Retinal pigment epithelial cell (primary cell): ENCODE measurements around the gene SGMS1.
"Not testable (repeated sequence)": the region's sequence is repeated elsewhere in the genome, so short reads cannot be mapped to it uniquely, and the experiment has no call there.

Experiments
- DNase-seq: peaks from one replicate; pipeline ENCODE4 v3.0.0-alpha.2; 2010; ENCODE audit warnings: low read depth
- H3K4me3 ChIP-seq: 2 replicates; pipeline ENCODE4 v1.5.1; 2011; ENCODE audit warnings: mild to moderate bottlenecking, low read length, control low read depth, moderate library complexity
- CTCF ChIP-seq: conservative IDR thresholded peaks from 2 replicates; pipeline ENCODE4 v1.5.1; 2011; ENCODE audit warnings: low read depth, low read length, control low read depth, inconsistent platforms

The SGMS1 gene

DNA sequence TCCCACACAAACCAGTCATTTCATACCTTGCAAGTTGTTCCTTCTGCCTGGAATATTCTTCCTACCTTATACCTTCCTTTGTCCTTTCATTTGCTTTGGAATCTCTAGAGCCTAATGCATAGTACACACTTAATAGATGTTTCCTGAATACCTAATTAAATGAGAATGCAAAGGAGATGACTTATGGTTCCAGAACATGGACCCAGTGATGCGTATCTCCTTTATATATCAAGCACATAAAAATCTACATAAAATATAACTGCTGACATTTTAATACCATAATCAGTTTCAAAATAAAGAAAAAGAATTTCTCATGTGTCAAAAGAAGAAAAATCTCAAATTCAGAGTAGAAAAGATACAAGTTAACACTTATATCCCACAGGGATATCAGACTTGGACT lies 261.8 kb downstream of the SGMS1 start:
- no peak for TF ChIP-seq CTCF
- no peak for DNase-seq
- H3K4me3 ChIP-seq: no peak overlapping the region

DNA sequence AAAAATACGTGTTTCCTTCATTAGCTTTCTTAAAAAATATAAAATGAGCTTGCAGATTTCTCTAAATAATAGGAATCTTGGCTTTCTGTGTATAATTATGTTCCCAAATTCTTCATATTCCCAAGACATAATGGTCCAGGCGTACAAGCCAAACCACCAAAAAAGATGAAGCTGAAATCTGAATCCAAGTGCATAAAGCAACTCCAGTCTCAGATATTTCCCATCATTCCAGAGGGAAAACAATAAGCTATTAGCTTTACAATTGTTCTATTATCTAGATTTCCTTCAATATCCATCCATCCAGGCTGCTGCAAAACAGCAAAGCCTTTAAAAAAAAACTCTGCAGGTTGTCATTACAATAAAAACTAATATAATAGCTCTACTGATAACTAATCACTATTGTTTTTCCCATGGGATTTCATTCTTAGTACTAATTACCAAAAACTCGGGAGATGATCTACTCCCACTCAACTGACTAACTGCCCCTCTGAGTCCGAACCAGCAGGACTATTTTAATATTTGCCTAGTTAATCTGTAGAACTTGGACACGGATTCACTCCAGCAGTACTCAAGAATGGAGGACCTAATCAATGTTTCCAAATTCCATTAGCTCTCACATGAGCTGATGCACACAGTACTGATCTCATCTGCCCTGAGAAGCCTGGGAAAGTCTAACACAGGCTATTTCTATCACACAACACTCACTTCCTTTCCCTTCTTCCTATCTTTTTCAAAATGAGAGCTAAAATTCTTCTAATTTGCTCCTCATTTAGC lies 263.5 kb downstream of the SGMS1 start:
- no peak for TF ChIP-seq CTCF
- DNase-seq: no peak
- H3K4me3 ChIP-seq: no peak overlapping the region

- DNase-seq: no peak
- TF ChIP-seq CTCF: no peak
- no peak overlapping the region for H3K4me3 ChIP-seq
Observed at GRCh38 chr10:50358925-50359687, 264.6 kb downstream of the SGMS1 start.

DNA sequence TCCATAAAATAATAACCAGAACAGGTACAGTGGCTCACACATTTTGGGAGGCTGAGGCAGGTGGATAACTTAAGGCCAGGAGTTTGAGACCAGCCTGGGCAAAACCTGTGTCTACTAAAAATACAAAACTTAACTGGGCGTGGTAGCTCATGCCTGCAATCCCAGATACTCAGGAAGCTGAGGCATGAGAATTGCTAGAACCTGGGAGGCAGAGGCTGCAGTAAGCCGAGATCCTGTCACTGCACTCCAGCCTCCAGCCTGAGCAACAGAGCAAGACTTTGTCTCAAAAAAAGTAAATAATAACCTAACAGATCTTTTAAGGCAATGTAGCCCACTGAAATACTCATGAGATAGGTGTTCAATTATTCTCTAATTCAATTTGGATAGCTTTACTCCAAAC lies 265.3 kb downstream of the SGMS1 start:
- H3K4me3 ChIP-seq: no peak overlapping the region
- DNase-seq: no peak
- TF ChIP-seq CTCF: no peak

GRCh38 chr10:50356481-50356832 lies 267.3 kb downstream of the SGMS1 start:
- DNase-seq, H3K4me3 ChIP-seq: not testable (repeated sequence)

- H3K4me3 ChIP-seq, DNase-seq: not testable (repeated sequence)
Observed at GRCh38 chr10:50355693-50356480, 267.9 kb downstream of the SGMS1 start.

GRCh38 chr10:50351483-50352146 lies 272.1 kb downstream of the SGMS1 start:
- DNase-seq: no peak
- TF ChIP-seq CTCF: no peak

More at GRCh38 chr10:50351483-50352146, 272.1 kb downstream of the SGMS1 start:
- no peak overlapping the region for H3K4me3 ChIP-seq
